K562 (cell line): ENCODE measurements around the gene ABHD16A. TPM values are rescaled to one million over a fixed set of nuclear protein-coding genes. Genes with fewer than 3 reads are reported as not detected.

Source experiments
- CTCF ChIP-seq, 3 experiments: IDR thresholded peaks in 2 of 3; conservative IDR thresholded peaks in 1 of 3; 2 replicates each; pipeline ENCODE4 v1.5.1; 2011 to 2012; ENCODE audit warnings: low read length in 3 of 3, mild to moderate bottlenecking in 3 of 3, control low read depth in 2 of 3, improper control_type of control experiment in 1 of 3, inconsistent platforms in 1 of 3, low read depth in 1 of 3, mixed read lengths in 1 of 3, moderate library complexity in 1 of 3; ENCODE audit not compliant: insufficient read depth in 2 of 3
- DACH1 ChIP-seq: fragments of 450-650 bp; IDR thresholded peaks from 2 replicates; pipeline ENCODE4 v1.6.1; 2018; ENCODE audit not compliant: partially characterized antibody
- DPF2 ChIP-seq: fragments of 450-650 bp; IDR thresholded peaks from 2 replicates; pipeline ENCODE4 v1.6.1; 2016
- GABPB1 ChIP-seq: sonication (generic); formaldehyde crosslinking; IDR thresholded peaks from 2 replicates; pipeline ENCODE4 v1.8.0; 2022; ENCODE audit warnings: mild to moderate bottlenecking, missing genetic modification reagents
- GATAD2A ChIP-seq: fragments of 450-650 bp; IDR thresholded peaks from 2 replicates; pipeline ENCODE4 v1.6.1; 2017
- HCFC1 ChIP-seq: IDR thresholded peaks from 2 replicates; pipeline ENCODE4 v1.6.1; 2012; ENCODE audit warnings: low read depth, low read length, improper control_type of control experiment
- HNRNPLL ChIP-seq: fragments of 200-400 bp; formaldehyde crosslinking; IDR thresholded peaks from 2 replicates; pipeline ENCODE4 v1.6.1; 2017; ENCODE audit warnings: low read length, low read depth, mild to moderate bottlenecking; ENCODE audit not compliant: poor library complexity, severe bottlenecking
- HNRNPUL1 ChIP-seq: fragments of 200-400 bp; formaldehyde crosslinking; IDR thresholded peaks from 2 replicates; pipeline ENCODE4 v1.6.1; 2017; ENCODE audit warnings: low read length
- MCM2 ChIP-seq: fragments of 450-650 bp; IDR thresholded peaks from 2 replicates; pipeline ENCODE4 v1.6.1; 2017; ENCODE audit warnings: low read depth, mild to moderate bottlenecking
- NFYB ChIP-seq: IDR thresholded peaks from 2 replicates; pipeline ENCODE4 v1.6.1; 2011; ENCODE audit warnings: mild to moderate bottlenecking, moderate library complexity; ENCODE audit not compliant: insufficient read length; ENCODE audit errors: extremely low read depth
- RUNX1 ChIP-seq: sonication (generic); IDR thresholded peaks from 2 replicates; pipeline ENCODE4 v1.6.1; 2016; ENCODE audit warnings: antibody characterized with exemption, low read depth
- SAP30 ChIP-seq: fragments of 200-600 bp; sonication (generic); IDR thresholded peaks from 2 replicates; pipeline ENCODE4 v1.6.1; 2012; ENCODE audit warnings: borderline replicate concordance, low read depth, mild to moderate bottlenecking, moderate library complexity, low read length, control low read depth, inconsistent platforms; ENCODE audit not compliant: insufficient read depth, poor library complexity, severe bottlenecking
- SNIP1 ChIP-seq: fragments of 450-650 bp; IDR thresholded peaks from 2 replicates; pipeline ENCODE4 v1.7.1; 2017; ENCODE audit warnings: low read depth, mild to moderate bottlenecking
- STAT5A ChIP-seq: IDR thresholded peaks from 2 replicates; pipeline ENCODE4 v1.6.1; 2012; ENCODE audit warnings: low read length, inconsistent platforms, borderline replicate concordance
- TGIF2 ChIP-seq: sonication (generic); formaldehyde crosslinking; IDR thresholded peaks from 2 replicates; pipeline ENCODE4 v1.8.1; 2022; ENCODE audit warnings: mild to moderate bottlenecking, missing genetic modification reagents, moderate library complexity
- TSC22D4 ChIP-seq: fragments of 450-650 bp; IDR thresholded peaks from 2 replicates; pipeline ENCODE4 v1.6.1; 2016; ENCODE audit warnings: missing genetic modification characterization, missing biosample characterization, control low read depth
- ZNF740 ChIP-seq, 3 experiments: fragments of 200-800 bp in 1 of 3; sonication (Bioruptor generic) in 1 of 3; sonication (generic) in 1 of 3; formaldehyde crosslinking in 1 of 3; IDR thresholded peaks; 2 replicates each; pipeline versions ENCODE4 v1.6.1 to v1.8.0; 2016 to 2022; ENCODE audit warnings: mild to moderate bottlenecking in 2 of 3, missing compliant biosample characterization in 2 of 3, missing genetic modification characterization in 2 of 3, missing genetic modification reagents in 1 of 3
- ZSCAN29 ChIP-seq: fragments of 450-650 bp; IDR thresholded peaks from 2 replicates; pipeline ENCODE4 v1.6.1; 2017
- polyA plus RNA-seq, 8 experiments: library from polyadenylated mRNA; depleted of rRNA in 4 of 8; stranded (reverse) in 5 of 8; unstranded in 3 of 8; fragments of >200 nt; fragmentation: Nextera tagmentation in 2 of 8; fragmentation: Illumina TruSeq in 1 of 8; extraction: Ambion mirVana in 2 of 8; extraction: Trizol in 1 of 8; gene quantifications; 2 replicates each; pipeline versions ENCODE4 v1.2.1 to v1.2.3, GENCODE V29; 2011 to 2014; ENCODE audit warnings: inconsistent platforms in 1 of 8, missing spikeins in 1 of 8
- total RNA-seq, 7 experiments: library from RNA; depleted of rRNA in 6 of 7; stranded (reverse); fragments of >200 nt in 6 of 7; fragmentation: Illumina TruSeq in 2 of 7; extraction: Trizol in 2 of 7; gene quantifications; 2 replicates each; pipeline versions ENCODE4 v1.2.1 to v1.2.3, GENCODE V29; 2011 to 2021; ENCODE audit warnings: low replicate concordance in 1 of 7
- TF ChIP-seq, protein P1 (sequence below): fragments of 450-650 bp; IDR thresholded peaks from 2 replicates; pipeline ENCODE4 v1.6.1; 2017; ENCODE audit warnings: antibody characterized with exemption
- TF ChIP-seq, protein P2 (sequence below): fragments of 450-650 bp; formaldehyde crosslinking; IDR thresholded peaks from 2 replicates; pipeline ENCODE4 v1.4.0; 2022; ENCODE audit warnings: mild to moderate bottlenecking, moderate library complexity
- TF ChIP-seq, protein P3 (sequence below): fragments of 450-650 bp; IDR thresholded peaks from 2 replicates; pipeline ENCODE4 v1.6.1; 2017; ENCODE audit warnings: mild to moderate bottlenecking, moderate library complexity

ABHD16A gene
- total and polyA plus RNA-seq, 9 of the 15 experiments (the other 6 are each of a cell fraction or from before 2014, with no cell fraction given), result 25.8 to 120 (median 81.6) TPM

DNA sequence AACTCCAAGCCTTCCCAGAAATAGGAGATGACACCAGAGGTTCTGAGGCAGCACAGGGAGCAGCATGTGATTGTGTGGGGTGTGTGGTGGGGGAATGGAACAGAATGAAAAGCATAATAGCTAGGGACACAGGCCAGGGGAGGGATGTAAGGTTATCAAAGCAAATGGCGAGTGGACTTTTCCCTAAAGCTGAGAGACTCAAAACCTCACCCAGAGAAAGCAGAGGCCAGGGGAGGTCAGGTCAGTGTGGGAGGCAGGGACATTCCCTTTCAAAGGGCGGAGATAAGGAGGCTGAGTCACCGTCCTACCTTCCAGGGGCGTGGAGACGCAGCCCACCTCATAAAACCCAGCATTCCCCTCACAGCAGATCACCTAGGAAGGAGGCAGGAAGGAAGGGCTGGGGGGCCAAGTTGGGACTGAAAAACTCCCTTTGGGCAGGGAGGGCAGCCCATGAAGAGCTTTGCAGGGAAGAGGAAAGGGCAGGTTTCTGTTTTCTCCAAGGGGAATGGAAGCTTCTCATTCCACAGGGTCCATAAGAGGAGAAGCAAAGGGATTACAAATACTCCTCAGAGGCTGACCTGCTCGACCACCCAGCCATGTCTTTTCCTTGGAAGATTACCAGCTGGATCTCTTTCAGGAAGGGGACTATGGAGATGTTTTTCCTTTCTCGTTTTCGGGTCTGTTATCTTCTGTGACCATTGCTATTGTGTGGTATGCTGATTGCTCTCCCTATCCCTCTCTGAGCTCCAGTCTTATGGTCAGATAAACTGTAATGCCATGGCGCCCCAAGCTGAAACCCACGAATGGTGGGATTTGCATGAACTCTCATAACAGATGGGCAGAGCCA, 12.7 kb downstream of the ABHD16A start (continued):
- TF ChIP-seq, protein P1, sequence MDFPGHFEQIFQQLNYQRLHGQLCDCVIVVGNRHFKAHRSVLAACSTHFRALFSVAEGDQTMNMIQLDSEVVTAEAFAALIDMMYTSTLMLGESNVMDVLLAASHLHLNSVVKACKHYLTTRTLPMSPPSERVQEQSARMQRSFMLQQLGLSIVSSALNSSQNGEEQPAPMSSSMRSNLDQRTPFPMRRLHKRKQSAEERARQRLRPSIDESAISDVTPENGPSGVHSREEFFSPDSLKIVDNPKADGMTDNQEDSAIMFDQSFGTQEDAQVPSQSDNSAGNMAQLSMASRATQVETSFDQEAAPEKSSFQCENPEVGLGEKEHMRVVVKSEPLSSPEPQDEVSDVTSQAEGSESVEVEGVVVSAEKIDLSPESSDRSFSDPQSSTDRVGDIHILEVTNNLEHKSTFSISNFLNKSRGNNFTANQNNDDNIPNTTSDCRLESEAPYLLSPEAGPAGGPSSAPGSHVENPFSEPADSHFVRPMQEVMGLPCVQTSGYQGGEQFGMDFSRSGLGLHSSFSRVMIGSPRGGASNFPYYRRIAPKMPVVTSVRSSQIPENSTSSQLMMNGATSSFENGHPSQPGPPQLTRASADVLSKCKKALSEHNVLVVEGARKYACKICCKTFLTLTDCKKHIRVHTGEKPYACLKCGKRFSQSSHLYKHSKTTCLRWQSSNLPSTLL, result no peak
- no peak for TF ChIP-seq NFYB
- TF ChIP-seq, protein P2, sequence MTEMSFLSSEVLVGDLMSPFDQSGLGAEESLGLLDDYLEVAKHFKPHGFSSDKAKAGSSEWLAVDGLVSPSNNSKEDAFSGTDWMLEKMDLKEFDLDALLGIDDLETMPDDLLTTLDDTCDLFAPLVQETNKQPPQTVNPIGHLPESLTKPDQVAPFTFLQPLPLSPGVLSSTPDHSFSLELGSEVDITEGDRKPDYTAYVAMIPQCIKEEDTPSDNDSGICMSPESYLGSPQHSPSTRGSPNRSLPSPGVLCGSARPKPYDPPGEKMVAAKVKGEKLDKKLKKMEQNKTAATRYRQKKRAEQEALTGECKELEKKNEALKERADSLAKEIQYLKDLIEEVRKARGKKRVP (CRISPR knock-in tag), result no peak; the same call in 1 of the 2 replicates
- no peak for TF ChIP-seq SAP30
- no peak for TF ChIP-seq HCFC1
- peak; percentile 99 for TF ChIP-seq GATAD2A
- no peak for TF ChIP-seq MCM2
- peak; percentile 100 for TF ChIP-seq DPF2
- peak; percentile 69 for TF ChIP-seq STAT5A
- peak; percentile 36; the same call in 1 of the 2 replicates for TF ChIP-seq HNRNPUL1
- TF ChIP-seq GABPB1 (CRISPR knock-in tag), result peak; percentile 69; the same call in 1 of the 2 replicates
- TF ChIP-seq RUNX1, result peak; percentile 76
- TF ChIP-seq SNIP1, result no peak
- peak; percentile 51 for TF ChIP-seq DACH1
- TF ChIP-seq ZSCAN29, result no peak
- peak; percentile 20; the same call in 1 of the 2 replicates for TF ChIP-seq ZNF740 (CRISPR knock-in tag; IDR thresholded peaks at IDR 0.05)
- no peak for TF ChIP-seq ZNF740 (tag; IDR thresholded peaks at IDR 0.05)
- no peak for TF ChIP-seq HNRNPLL
- TF ChIP-seq TSC22D4 (tag), result no peak
- TF ChIP-seq TGIF2 (CRISPR knock-in tag), result no peak
- TF ChIP-seq CTCF (IDR thresholded peaks at IDR 0.05 in 2 of 3, conservative IDR thresholded peaks at IDR 0.05 in 1 of 3; ENCODE audit: insufficient read depth in 2 of 3, low read depth in 1 of 3, low read length in 3 of 3), result no peak
- TF ChIP-seq, protein P3, sequence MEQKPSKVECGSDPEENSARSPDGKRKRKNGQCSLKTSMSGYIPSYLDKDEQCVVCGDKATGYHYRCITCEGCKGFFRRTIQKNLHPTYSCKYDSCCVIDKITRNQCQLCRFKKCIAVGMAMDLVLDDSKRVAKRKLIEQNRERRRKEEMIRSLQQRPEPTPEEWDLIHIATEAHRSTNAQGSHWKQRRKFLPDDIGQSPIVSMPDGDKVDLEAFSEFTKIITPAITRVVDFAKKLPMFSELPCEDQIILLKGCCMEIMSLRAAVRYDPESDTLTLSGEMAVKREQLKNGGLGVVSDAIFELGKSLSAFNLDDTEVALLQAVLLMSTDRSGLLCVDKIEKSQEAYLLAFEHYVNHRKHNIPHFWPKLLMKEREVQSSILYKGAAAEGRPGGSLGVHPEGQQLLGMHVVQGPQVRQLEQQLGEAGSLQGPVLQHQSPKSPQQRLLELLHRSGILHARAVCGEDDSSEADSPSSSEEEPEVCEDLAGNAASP, result no peak
